ENCODE results near the gene SLC12A7.

The SLC12A7 gene

DNA sequence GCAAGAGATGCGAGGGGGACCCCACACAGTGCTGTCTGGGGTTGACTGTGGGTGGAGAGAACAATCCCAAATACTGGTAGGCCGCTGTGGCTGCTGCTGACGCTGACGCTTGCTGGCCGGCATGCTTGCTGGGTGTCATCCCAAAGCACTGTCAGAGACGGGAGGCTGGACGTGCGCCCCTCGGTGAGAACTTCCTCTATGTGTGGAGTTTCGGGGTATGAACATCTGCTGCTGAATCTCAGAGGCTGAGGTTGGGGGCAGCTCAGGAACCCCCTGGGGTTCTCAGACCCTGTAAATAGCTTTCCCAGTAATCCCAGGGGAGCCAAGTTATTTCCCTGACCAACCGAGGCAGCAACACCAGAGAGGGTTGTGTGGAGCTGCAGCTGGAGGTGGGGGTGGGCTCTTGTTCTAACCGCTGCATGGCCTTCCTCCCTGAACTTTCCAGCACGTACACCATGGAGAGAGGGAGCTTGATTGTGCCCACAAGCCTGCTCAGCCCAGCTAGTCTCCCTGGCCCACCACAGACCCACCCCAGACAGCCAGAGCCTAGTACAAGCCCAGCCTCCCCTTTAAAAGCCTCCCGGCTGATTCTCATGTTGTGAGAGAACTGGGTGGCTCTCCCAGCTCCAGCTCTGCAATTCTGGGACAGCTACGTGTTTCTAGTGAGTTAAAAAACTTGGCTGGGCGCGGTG lies 21.8 kb upstream of the SLC12A7 start:
- H3K27ac ChIP-seq = peak overlapping the region; percentile 9; the same call in 1 of the 2 replicates
- TF ChIP-seq, protein P1, sequence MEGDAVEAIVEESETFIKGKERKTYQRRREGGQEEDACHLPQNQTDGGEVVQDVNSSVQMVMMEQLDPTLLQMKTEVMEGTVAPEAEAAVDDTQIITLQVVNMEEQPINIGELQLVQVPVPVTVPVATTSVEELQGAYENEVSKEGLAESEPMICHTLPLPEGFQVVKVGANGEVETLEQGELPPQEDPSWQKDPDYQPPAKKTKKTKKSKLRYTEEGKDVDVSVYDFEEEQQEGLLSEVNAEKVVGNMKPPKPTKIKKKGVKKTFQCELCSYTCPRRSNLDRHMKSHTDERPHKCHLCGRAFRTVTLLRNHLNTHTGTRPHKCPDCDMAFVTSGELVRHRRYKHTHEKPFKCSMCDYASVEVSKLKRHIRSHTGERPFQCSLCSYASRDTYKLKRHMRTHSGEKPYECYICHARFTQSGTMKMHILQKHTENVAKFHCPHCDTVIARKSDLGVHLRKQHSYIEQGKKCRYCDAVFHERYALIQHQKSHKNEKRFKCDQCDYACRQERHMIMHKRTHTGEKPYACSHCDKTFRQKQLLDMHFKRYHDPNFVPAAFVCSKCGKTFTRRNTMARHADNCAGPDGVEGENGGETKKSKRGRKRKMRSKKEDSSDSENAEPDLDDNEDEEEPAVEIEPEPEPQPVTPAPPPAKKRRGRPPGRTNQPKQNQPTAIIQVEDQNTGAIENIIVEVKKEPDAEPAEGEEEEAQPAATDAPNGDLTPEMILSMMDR (conservative IDR thresholded peaks at IDR 0.05) = no peak

DNA sequence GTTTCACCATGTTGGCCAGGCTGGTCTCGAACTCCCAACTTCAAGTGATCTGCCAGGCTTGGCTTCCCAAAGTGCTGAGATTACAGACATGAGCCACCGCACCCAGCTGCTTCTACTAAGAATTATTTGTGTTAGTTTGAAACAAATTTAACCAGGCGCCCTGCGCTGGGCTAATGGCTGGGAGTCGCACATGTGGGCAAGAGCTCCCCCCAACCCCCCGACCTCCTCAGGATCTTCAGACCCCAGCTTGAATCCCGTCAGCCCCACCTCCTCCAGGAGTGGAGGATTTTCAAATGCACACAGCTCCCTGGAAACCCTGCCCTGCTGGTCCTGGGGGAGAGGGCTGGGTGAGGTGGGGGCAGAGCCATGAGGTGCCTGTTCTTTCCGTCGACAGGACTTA lies 21.2 kb upstream of the SLC12A7 start:
- TF ChIP-seq, protein P1 (conservative IDR thresholded peaks at IDR 0.05) = no peak
- H3K27ac ChIP-seq = peak overlapping the region; percentile 5; the same call in 1 of the 2 replicates

DNA sequence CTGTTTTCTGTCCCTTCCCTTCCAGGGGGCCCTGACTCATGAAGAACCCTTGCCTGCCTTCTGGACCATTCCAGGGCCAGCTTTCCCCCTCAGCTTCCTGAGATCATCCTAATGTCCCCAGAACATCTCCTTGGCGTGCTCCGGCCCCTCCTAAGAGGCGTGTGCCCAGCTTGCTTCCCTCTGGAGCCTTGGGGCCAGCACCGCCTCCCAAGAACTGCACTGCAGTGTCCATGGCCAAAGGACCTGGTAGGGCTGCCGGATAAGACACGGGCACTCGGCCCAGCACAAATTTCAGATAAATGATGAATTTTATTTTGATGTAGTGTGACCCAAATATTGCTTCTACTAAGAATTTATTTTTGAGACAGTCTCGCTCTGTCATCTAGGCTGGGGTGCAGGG lies 20.7 kb upstream of the SLC12A7 start:
- TF ChIP-seq, protein P1 (conservative IDR thresholded peaks at IDR 0.05) = no peak
- peak overlapping the region; percentile 96 for H3K27ac ChIP-seq

DNA sequence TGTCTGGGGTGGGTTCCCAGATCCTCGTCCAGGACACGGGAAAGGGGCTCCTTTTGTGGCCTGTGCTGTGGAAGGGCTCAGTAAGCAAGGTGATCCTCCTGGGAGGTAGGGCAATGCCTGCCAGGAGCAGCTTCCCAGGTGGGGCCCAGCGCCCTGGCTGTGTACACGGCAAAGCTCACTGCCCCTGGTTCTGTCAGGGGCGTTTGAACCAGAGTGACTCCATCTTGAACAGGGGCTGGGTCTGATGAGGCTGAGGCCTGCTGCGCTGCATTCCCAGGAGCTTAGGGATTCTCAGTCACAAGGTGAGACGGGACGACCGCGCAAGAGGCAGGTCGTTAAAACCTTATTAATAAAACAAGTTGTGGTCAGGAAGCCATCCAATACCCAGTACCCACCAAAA lies 19.9 kb upstream of the SLC12A7 start:
- H3K27ac ChIP-seq = peak overlapping the region; percentile 96

DNA sequence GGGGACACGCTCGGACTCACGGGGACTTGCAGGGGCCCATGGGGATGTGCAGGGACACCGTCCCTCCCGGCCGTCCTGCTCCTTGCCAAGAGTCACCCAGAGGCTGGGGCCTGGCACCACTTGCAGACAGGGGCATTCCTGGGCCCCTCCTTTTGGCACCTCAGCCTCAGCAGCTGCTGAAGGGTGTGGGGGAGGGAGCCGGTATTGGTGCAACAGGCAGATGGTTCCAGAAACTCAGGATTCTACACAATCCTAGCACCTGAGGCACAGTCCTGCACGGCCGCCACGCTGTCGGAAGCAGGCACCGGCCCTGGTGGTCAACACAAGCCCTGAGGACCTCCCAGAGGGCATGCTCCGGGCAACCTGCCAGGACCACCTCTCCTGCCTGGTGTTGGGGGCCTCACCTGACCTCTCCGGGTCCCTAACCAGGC lies 19.3 kb upstream of the SLC12A7 start:
- peak overlapping the region; percentile 96 for H3K27ac ChIP-seq
- TF ChIP-seq, protein P1 (conservative IDR thresholded peaks at IDR 0.05) = no peak

More for the DNA sequence above, 19.9 kb upstream of the SLC12A7 start:
- TF ChIP-seq, protein P1 (conservative IDR thresholded peaks at IDR 0.05) = no peak

DNA sequence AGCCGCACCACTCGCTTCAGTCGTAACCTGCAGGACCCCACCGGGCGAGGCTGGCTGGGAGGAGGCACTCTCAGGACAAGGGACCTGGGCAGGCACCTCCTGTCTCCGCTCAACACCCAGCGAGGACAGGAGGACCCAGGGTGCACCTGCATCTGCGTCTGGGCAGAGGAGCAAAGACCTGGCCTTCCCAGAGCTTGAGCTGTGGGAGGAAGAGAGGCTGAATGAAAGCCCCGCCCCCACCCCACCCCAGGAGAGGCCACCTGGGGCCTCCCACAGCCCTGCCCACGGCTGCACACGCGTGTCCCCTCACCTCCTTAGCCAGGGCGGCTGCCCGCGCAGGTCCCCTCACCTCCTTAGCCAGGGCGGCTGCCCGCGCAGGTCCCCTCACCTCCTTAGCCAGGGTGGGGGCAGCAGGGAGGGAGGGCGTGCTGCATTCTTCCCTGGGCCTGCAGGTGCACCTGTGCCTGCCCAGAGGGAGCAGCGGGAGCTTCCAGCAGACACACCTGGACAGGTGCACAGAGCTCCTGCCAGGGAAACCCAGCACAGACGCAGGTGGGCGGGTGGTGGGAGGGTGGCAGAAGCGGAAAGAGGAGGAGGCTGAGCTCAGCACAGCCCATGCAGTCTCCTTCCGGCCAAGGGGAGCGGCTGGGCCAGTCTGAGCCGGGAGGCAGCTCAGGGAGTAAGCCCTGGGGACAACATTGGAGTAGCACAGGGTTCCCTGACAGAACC lies 18.5 kb upstream of the SLC12A7 start:
- TF ChIP-seq, protein P1 (conservative IDR thresholded peaks at IDR 0.05) = peak; percentile 18; the same call in 1 of the 2 replicates
- H3K27ac ChIP-seq = peak overlapping the region; percentile 96

DNA sequence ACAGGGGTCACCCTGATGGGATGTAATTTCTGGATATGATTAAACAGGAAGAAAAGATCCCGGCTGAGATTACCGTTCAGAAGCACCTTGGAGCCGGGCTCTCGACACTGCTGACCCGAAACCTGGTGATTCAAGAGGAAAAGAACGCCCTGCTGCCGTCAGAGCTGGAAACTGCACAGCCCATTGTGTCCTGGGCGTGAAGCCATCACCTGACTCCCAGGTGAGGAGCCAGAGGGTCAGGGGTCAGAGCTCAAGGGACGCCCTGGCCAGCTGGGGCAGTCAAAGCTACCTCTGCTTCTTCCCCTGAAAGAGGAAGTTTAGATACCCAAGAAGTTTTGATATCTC lies 17.8 kb upstream of the SLC12A7 start:
- TF ChIP-seq, protein P1 (conservative IDR thresholded peaks at IDR 0.05) = no peak

More for the DNA sequence above, 17.8 kb upstream of the SLC12A7 start:
- H3K27ac ChIP-seq = peak overlapping the region; percentile 96

Data from VCaP (cell line).